ENCODE measurements around the gene EFCAB12. TPM values are rescaled to one million over a fixed set of nuclear protein-coding genes. Genes with fewer than 3 reads are reported as not detected.
A peak's percentile ranks its signal among the peaks of the same experiment; 100 is the strongest.

EFCAB12 gene
- total and polyA plus RNA-seq, 2 of the 8 experiments (the other 6 are each of a cell fraction or from before 2014, with no cell fraction given), result 0.60 to 0.99 TPM

DNA sequence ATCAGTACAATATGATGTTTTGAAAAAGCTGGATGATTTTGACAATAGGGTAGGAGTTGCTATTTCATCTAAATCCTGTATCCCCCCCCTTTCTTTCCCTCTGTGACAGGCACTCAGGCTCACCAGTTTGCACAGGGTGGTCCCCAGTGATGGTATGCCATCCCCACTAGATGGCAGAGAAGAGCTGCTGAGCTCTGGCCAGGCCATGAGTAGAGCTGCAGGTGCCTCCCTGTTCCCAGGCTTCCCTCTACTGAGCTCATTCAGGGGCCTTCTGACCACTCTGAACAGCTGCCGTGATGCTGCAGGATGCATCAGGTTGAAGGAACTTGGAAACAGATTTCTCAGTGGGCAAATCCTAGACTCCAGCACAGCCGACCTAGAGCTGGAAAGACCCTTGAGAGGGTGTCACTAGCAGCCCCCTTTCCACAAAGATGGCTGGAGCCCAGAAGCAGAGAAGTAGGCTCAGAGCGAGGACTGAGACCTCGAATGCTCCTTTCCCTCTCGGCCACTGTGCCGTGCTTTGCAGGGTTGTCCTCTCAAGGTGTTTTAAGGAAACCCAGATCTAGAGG lies 45.1 kb downstream of the EFCAB12 start (continued):
- TF ChIP-seq, protein P1, sequence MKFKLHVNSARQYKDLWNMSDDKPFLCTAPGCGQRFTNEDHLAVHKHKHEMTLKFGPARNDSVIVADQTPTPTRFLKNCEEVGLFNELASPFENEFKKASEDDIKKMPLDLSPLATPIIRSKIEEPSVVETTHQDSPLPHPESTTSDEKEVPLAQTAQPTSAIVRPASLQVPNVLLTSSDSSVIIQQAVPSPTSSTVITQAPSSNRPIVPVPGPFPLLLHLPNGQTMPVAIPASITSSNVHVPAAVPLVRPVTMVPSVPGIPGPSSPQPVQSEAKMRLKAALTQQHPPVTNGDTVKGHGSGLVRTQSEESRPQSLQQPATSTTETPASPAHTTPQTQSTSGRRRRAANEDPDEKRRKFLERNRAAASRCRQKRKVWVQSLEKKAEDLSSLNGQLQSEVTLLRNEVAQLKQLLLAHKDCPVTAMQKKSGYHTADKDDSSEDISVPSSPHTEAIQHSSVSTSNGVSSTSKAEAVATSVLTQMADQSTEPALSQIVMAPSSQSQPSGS (IDR thresholded peaks at IDR 0.05; ENCODE audit: low read length), result no peak
- TF ChIP-seq, protein P2, sequence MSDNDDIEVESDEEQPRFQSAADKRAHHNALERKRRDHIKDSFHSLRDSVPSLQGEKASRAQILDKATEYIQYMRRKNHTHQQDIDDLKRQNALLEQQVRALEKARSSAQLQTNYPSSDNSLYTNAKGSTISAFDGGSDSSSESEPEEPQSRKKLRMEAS (IDR thresholded peaks at IDR 0.05), result 0 out of 2 replicates have a peak, but pooled peaks have one; percentile 10
- no peak for TF ChIP-seq SP2 (IDR thresholded peaks at IDR 0.05; ENCODE audit: low read length)
- no peak for TF ChIP-seq TCF12 (IDR thresholded peaks at IDR 0.05; ENCODE audit: low read depth, low read length)
- no peak for TF ChIP-seq SIRT6 (IDR thresholded peaks at IDR 0.05; ENCODE audit: low read length)
- no peak for TF ChIP-seq SIX5 (IDR thresholded peaks at IDR 0.05; ENCODE audit: low read depth, low read length)
- TF ChIP-seq BRCA1 (IDR thresholded peaks at IDR 0.05; ENCODE audit: low read depth, low read length), result no peak
- TF ChIP-seq TEAD4 (IDR thresholded peaks at IDR 0.05; ENCODE audit: low read depth, low read length), result no peak

Measured in H1 (cell line).